ENCODE results near the gene POGLUT2.

The POGLUT2 gene

DNA sequence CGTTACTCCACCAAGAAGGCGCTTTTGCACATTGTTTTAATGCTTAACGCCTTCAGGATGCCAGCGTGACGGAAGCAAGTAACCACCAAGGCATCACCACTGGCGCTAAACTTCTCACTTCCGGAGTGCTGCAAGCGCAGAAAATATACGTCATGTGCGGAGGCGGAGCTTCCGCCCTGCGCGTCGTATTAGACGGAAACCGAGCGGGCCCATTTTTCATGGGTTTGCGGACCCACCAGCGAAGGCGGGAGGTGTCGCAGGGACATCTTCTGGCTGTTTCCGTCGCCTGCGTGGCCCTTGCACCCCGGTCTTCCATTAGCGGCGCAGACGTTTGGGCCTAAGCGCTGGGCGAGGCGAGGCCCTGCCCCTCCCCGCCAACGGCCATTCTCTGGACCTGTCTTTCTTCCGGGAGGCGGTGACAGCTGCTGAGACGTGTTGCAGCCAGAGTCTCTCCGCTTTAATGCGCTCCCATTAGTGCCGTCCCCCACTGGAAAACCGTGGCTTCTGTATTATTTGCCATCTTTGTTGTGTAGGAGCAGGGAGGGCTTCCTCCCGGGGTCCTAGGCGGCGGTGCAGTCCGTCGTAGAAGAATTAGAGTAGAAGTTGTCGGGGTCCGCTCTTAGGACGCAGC is 47.0 kb upstream of the POGLUT2 start, which contains the start of gene ERCC5:
Gene ERCC5, plus strand, starts transcription at position 403 of the 631 bp plus-strand sequence. CDS start 235 bp downstream, outside the sequence.
- peak within 1 kb of the TSS; percentile 89 for H3K4me3 ChIP-seq (ENCODE audit: low read length)
- H3K36me3 ChIP-seq (replicated peaks; ENCODE audit: low read depth, low read length) = no peaks in the 10 kb centered on the region
- H3K79me2 ChIP-seq (ENCODE audit: low read length) = peaks cover 57% of the 10 kb centered on the region
- peak within 1 kb of the TSS; percentile 68 for H2AFZ ChIP-seq (ENCODE audit: low read depth, low read length)
- no peaks in the 10 kb centered on the region for H3K9me3 ChIP-seq (ENCODE audit: insufficient read depth, low read length)
- H3K27ac ChIP-seq (ENCODE audit: low read length) = peak within 1 kb of the TSS; percentile 85
- H3K27me3 ChIP-seq (ENCODE audit: low read depth, low read length) = no peaks in the 10 kb centered on the region
- no peak for TF ChIP-seq EZH2phosphoT487 (IDR thresholded peaks at IDR 0.05; ENCODE audit: low read depth)
- TF ChIP-seq, protein P1, sequence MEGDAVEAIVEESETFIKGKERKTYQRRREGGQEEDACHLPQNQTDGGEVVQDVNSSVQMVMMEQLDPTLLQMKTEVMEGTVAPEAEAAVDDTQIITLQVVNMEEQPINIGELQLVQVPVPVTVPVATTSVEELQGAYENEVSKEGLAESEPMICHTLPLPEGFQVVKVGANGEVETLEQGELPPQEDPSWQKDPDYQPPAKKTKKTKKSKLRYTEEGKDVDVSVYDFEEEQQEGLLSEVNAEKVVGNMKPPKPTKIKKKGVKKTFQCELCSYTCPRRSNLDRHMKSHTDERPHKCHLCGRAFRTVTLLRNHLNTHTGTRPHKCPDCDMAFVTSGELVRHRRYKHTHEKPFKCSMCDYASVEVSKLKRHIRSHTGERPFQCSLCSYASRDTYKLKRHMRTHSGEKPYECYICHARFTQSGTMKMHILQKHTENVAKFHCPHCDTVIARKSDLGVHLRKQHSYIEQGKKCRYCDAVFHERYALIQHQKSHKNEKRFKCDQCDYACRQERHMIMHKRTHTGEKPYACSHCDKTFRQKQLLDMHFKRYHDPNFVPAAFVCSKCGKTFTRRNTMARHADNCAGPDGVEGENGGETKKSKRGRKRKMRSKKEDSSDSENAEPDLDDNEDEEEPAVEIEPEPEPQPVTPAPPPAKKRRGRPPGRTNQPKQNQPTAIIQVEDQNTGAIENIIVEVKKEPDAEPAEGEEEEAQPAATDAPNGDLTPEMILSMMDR (IDR thresholded peaks at IDR 0.05; ENCODE audit: low read depth, low read length) = no peak
- peak within 1 kb of the TSS; percentile 95 for H3K9ac ChIP-seq (ENCODE audit: low read length)
- H3K4me1 ChIP-seq (ENCODE audit: low read length) = peaks cover 12% of the 10 kb centered on the region; the same call in 1 of the 2 replicates
- H3K4me2 ChIP-seq (ENCODE audit: low read length) = peak within 1 kb of the TSS; percentile 83
- H4K20me1 ChIP-seq (ENCODE audit: insufficient read depth, low read length) = peaks cover 20% of the 10 kb centered on the region

DNA sequence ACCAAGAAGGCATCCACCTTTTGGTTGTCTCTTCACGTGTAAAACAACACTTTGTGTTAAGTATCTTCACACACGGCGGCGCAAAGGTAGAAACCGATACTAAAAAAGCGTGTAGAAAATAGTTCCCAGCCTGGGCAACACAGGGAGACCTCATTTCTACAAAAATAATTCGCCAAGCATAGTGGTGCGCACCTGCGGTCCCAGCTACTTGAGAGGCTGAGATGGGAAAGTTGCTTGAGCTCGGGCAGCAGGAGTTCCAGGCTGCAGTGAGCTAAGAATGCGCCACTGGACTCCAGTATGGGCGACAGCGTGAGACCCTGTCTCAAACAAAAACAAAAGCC is 46.5 kb upstream of the POGLUT2 start:
- TF ChIP-seq EZH2phosphoT487 (IDR thresholded peaks at IDR 0.05; ENCODE audit: low read depth) = no peak
- TF ChIP-seq, protein P1 (IDR thresholded peaks at IDR 0.05; ENCODE audit: low read depth, low read length) = no peak
- H3K4me1 ChIP-seq (ENCODE audit: low read length) = peaks cover 12% of the 10 kb centered on the region; the same call in 1 of the 2 replicates
- H2AFZ ChIP-seq (ENCODE audit: low read depth, low read length) = peak overlapping the region; percentile 68
- H4K20me1 ChIP-seq (ENCODE audit: insufficient read depth, low read length) = peaks cover 20% of the 10 kb centered on the region
- no peaks in the 10 kb centered on the region for H3K27me3 ChIP-seq (ENCODE audit: low read depth, low read length)
- peaks cover 52% of the 10 kb centered on the region for H3K79me2 ChIP-seq (ENCODE audit: low read length)
- H3K27ac ChIP-seq (ENCODE audit: low read length) = peak overlapping the region; percentile 85
- no peaks in the 10 kb centered on the region for H3K36me3 ChIP-seq (replicated peaks; ENCODE audit: low read depth, low read length)
- H3K9ac ChIP-seq (ENCODE audit: low read length) = peak overlapping the region; percentile 95
- H3K4me3 ChIP-seq (ENCODE audit: low read length) = peak overlapping the region; percentile 89
- peak overlapping the region; percentile 48 for H3K4me2 ChIP-seq (ENCODE audit: low read length)
- H3K9me3 ChIP-seq (ENCODE audit: insufficient read depth, low read length) = no peaks in the 10 kb centered on the region

DNA sequence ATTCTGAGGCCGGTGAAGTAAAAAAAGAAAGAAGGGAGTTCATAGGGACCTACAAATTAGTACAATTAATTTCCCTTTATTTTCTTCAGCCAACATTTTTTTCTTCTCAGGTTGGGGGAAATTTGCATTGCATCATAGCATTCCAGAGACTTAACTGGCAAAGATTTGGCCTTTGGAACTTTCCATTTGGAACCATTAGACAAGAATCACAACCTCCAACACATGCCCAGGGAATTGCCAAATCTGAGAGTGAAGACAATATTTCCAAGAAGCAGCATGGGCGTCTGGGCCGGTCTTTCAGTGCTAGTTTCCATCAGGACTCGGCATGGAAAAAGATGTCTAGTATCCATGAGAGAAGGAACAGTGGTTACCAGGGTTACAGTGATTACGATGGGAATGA is 40.7 kb upstream of the POGLUT2 start:
- Histone ChIP-seq H3K79me2 (ENCODE audit: low read length) (no peaks in the 10 kb centered on the region), H3K4me1 (ENCODE audit: low read length) (no peaks in the 10 kb centered on the region), H3K4me3 (ENCODE audit: low read length) (no peak overlapping the region), H3K27ac (ENCODE audit: low read length) (no peak overlapping the region), H3K9ac (ENCODE audit: low read length) (no peak overlapping the region), H3K36me3 (replicated peaks; ENCODE audit: low read depth, low read length) (peaks cover 8% of the 10 kb centered on the region), H3K9me3 (ENCODE audit: insufficient read depth, low read length) (no peaks in the 10 kb centered on the region), H2AFZ (ENCODE audit: low read depth, low read length) (no peak overlapping the region), H4K20me1 (ENCODE audit: insufficient read depth, low read length) (no peaks in the 10 kb centered on the region), H3K27me3 (ENCODE audit: low read depth, low read length) (no peaks in the 10 kb centered on the region), H3K4me2 (ENCODE audit: low read length) (no peak overlapping the region)
- TF ChIP-seq, protein P1 (IDR thresholded peaks at IDR 0.05; ENCODE audit: low read depth, low read length) = no peak
- TF ChIP-seq EZH2phosphoT487 (IDR thresholded peaks at IDR 0.05; ENCODE audit: low read depth) = no peak

DNA sequence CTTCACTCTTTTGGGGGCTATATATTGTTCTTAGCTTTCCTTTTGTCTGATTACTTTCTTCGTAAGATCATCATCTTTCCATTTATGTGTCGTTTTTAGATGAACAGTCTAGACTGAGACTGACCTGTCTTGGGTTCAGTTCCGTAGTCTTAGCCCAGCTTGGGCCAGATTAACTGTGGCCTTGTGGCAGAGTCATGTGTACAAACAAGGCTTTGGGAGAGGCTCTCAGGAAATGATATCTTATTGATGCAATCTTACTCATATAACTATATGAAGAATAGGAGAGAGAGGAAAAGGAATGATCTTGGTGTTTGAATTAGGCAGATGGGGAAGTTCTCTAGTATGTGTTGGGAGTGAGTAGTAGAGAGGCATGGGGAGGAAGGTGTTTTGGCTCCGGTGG is 40.2 kb upstream of the POGLUT2 start:
- Histone ChIP-seq H3K4me3 (ENCODE audit: low read length) (no peak overlapping the region), H3K79me2 (ENCODE audit: low read length) (no peaks in the 10 kb centered on the region), H3K4me1 (ENCODE audit: low read length) (no peaks in the 10 kb centered on the region), H3K36me3 (replicated peaks; ENCODE audit: low read depth, low read length) (peaks cover 10% of the 10 kb centered on the region), H3K4me2 (ENCODE audit: low read length) (no peak overlapping the region), H3K27me3 (ENCODE audit: low read depth, low read length) (no peaks in the 10 kb centered on the region), H3K9me3 (ENCODE audit: insufficient read depth, low read length) (no peaks in the 10 kb centered on the region), H3K9ac (ENCODE audit: low read length) (no peak overlapping the region), H3K27ac (ENCODE audit: low read length) (no peak overlapping the region), H2AFZ (ENCODE audit: low read depth, low read length) (no peak overlapping the region), H4K20me1 (ENCODE audit: insufficient read depth, low read length) (no peaks in the 10 kb centered on the region)
- TF ChIP-seq, protein P1 (IDR thresholded peaks at IDR 0.05; ENCODE audit: low read depth, low read length) = no peak
- no peak for TF ChIP-seq EZH2phosphoT487 (IDR thresholded peaks at IDR 0.05; ENCODE audit: low read depth)
